ENCODE data around the gene DLG1.
"Not testable (repeated sequence)": the region's sequence is repeated elsewhere in the genome, so short reads cannot be mapped to it uniquely, and the experiment has no call there.

The DLG1 gene

GRCh38 chr3:197242784-197243432 is 55.5 kb downstream of the DLG1 start:
- no peak for DNase-seq

GRCh38 chr3:197241173-197241572 is 57.2 kb downstream of the DLG1 start:
- DNase-seq, result no peak

GRCh38 chr3:197239857-197240256 is 58.6 kb downstream of the DLG1 start:
- DNase-seq, result no peak

GRCh38 chr3:197238842-197239241 is 59.6 kb downstream of the DLG1 start:
- no peak for DNase-seq

- no peak for DNase-seq
Observed at GRCh38 chr3:197237897-197238296, 60.5 kb downstream of the DLG1 start.

- no peak for DNase-seq
Observed at GRCh38 chr3:197236362-197236761, 62.0 kb downstream of the DLG1 start.

GRCh38 chr3:197234947-197235914 is 63.2 kb downstream of the DLG1 start:
- no peak for DNase-seq

- DNase-seq, result no peak
Observed at GRCh38 chr3:197231321-197231720, 67.1 kb downstream of the DLG1 start.

GRCh38 chr3:197229836-197230235 is 68.6 kb downstream of the DLG1 start:
- DNase-seq, result no peak

GRCh38 chr3:197229178-197229577 is 69.2 kb downstream of the DLG1 start:
- DNase-seq, result no peak

GRCh38 chr3:197227780-197228574 is 70.4 kb downstream of the DLG1 start:
- no peak for DNase-seq

- no peak for DNase-seq
Observed at GRCh38 chr3:197226179-197226578, 72.2 kb downstream of the DLG1 start.

GRCh38 chr3:197225579-197225978 is 72.8 kb downstream of the DLG1 start:
- no peak for DNase-seq

GRCh38 chr3:197224034-197224444 is 74.4 kb downstream of the DLG1 start:
- no peak for DNase-seq

GRCh38 chr3:197222937-197223370 is 75.5 kb downstream of the DLG1 start:
- no peak for DNase-seq

- DNase-seq, result no peak
Observed at GRCh38 chr3:197219619-197220018, 78.8 kb downstream of the DLG1 start.

GRCh38 chr3:197218210-197218609 is 80.2 kb downstream of the DLG1 start:
- no peak for DNase-seq

- DNase-seq, result no peak
Observed at GRCh38 chr3:197216914-197217313, 81.5 kb downstream of the DLG1 start.

- DNase-seq, result no peak
Observed at GRCh38 chr3:197216169-197216860, 82.1 kb downstream of the DLG1 start.

- DNase-seq, result no peak
Observed at GRCh38 chr3:197212290-197212689, 86.1 kb downstream of the DLG1 start.

- DNase-seq, result not testable (repeated sequence)
Observed at GRCh38 chr3:197211698-197212097, 86.7 kb downstream of the DLG1 start.

Data from stimulated activated CD4-positive, alpha-beta T cell treated with anti-CD3 and anti-CD28 coated beads, Interleukin-15, amount 100 ng/mL, for 24 hours (primary cell).